ENCODE data around the gene MAST1. TPM values are rescaled to one million over a fixed set of nuclear protein-coding genes. Genes with fewer than 3 reads are reported as not detected.
"Not testable (repeated sequence)": the region's sequence is repeated elsewhere in the genome, so short reads cannot be mapped to it uniquely, and the experiment has no call there.

The MAST1 gene
- total RNA-seq, 1 experiment from 2014 or later: 11.2 TPM

- ChIA-PET CTCF (interaction anchor here (0.7 to 1.2 kb wide), 5 partner anchors 18 to 36 kb away, joined by 3 to 12 read pairs (median 4); partner anchors contain the start of gene HOOK2), POLR2A (ENCODE audit: unreplicated experiment) (interaction anchor here (0.6 kb wide), 1 partner anchor 52 kb away, joined by 3 read pairs; no protein-coding TSS in a partner anchor)
- no peaks in the 10 kb centered on the region for H3K9me2 ChIP-seq (replicated peaks; ENCODE audit: low read length)
- H3K27me3 ChIP-seq (ENCODE audit: low read length): no peaks in the 10 kb centered on the region
- peaks cover 40% of the 10 kb centered on the region for H3K79me2 ChIP-seq (ENCODE audit: low read length)
- H3K27ac ChIP-seq (ENCODE audit: low read length): no peak overlapping the region
- H3K4me2 ChIP-seq (ENCODE audit: low read length): peak overlapping the region; percentile 62
- H3F3A ChIP-seq (ENCODE audit: low read length, unreplicated experiment): peaks cover 7% of the 10 kb centered on the region
- ATAC-seq (peak; percentile 19), DNase-seq (peak; percentile 94)
- no TSS peak for BruUV-seq (replicated peaks)
- H2AFZ ChIP-seq (ENCODE audit: low read length): 0 out of 2 replicates have a peak overlapping the region, but pooled peaks have one; percentile 39
- no peak overlapping the region for H3K9ac ChIP-seq (ENCODE audit: low read length)
- no peak for TF ChIP-seq EZH2 (IDR thresholded peaks at IDR 0.05; ENCODE audit: low read length, unreplicated experiment)
- no peak for TF ChIP-seq EZH2phosphoT487 (IDR thresholded peaks at IDR 0.05; ENCODE audit: borderline replicate concordance, low read length)
- TF ChIP-seq, protein P1, sequence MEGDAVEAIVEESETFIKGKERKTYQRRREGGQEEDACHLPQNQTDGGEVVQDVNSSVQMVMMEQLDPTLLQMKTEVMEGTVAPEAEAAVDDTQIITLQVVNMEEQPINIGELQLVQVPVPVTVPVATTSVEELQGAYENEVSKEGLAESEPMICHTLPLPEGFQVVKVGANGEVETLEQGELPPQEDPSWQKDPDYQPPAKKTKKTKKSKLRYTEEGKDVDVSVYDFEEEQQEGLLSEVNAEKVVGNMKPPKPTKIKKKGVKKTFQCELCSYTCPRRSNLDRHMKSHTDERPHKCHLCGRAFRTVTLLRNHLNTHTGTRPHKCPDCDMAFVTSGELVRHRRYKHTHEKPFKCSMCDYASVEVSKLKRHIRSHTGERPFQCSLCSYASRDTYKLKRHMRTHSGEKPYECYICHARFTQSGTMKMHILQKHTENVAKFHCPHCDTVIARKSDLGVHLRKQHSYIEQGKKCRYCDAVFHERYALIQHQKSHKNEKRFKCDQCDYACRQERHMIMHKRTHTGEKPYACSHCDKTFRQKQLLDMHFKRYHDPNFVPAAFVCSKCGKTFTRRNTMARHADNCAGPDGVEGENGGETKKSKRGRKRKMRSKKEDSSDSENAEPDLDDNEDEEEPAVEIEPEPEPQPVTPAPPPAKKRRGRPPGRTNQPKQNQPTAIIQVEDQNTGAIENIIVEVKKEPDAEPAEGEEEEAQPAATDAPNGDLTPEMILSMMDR (conservative IDR thresholded peaks at IDR 0.05; ENCODE audit: low read depth, low read length): peak; percentile 98
- no peak overlapping the region for H3K4me3 ChIP-seq (ENCODE audit: low read length)
- peaks cover 15% of the 10 kb centered on the region for H3K36me3 ChIP-seq (ENCODE audit: low read depth, low read length)
- peaks cover 16% of the 10 kb centered on the region for H4K20me1 ChIP-seq (ENCODE audit: low read length)
- peaks cover 23% of the 10 kb centered on the region for H3K4me1 ChIP-seq (ENCODE audit: insufficient read depth, low read length)
- intact Hi-C loops (cut with micrococcal nuclease): loop anchor here (1.0 kb wide), 2 partner anchors 19 to 36 kb away; no protein-coding TSS in a partner anchor
- no peaks in the 10 kb centered on the region for H3K9me3 ChIP-seq (ENCODE audit: low read length)
These were observed 41.9 kb upstream of the MAST1 start for GRCh38 chr19:12796146-12797071.

DNA sequence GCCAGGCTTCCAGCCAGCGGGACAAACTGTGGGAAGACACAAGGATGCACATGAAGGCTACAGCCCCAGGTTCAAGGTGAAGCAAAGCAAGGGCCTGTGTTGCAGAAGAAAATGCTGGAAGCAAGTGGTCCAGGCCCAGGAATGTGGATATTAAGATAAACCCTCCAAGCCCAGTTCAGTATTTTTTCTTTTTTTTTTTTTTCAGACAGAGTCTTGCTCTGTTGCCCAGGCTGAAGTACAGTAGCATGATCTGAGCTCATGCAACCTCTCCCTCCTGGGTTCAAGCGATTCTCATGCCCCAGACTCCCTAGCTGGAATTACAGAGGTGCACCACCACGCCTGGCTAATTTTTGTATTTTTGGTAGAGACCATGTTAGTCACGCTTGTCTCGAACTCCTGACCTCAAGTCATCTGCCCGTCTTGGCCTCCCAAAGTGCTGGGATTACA, 41.2 kb upstream of the MAST1 start:
- Histone ChIP-seq H3K36me3 (ENCODE audit: low read depth, low read length) (peaks cover 15% of the 10 kb centered on the region), H3F3A (ENCODE audit: low read length, unreplicated experiment) (peaks cover 7% of the 10 kb centered on the region), H3K4me1 (ENCODE audit: insufficient read depth, low read length) (peaks cover 24% of the 10 kb centered on the region), H4K20me1 (ENCODE audit: low read length) (peaks cover 9% of the 10 kb centered on the region), H3K9me2 (replicated peaks; ENCODE audit: low read length) (no peaks in the 10 kb centered on the region), H3K9ac (ENCODE audit: low read length) (no peak overlapping the region), H2AFZ (ENCODE audit: low read length) (no peak overlapping the region), H3K4me2 (ENCODE audit: low read length) (no peak overlapping the region), H3K27me3 (ENCODE audit: low read length) (no peaks in the 10 kb centered on the region), H3K27ac (ENCODE audit: low read length) (no peak overlapping the region), H3K9me3 (ENCODE audit: low read length) (no peaks in the 10 kb centered on the region), H3K4me3 (ENCODE audit: low read length) (no peak overlapping the region), H3K79me2 (ENCODE audit: low read length) (peaks cover 39% of the 10 kb centered on the region)
- no TSS peak for BruUV-seq (replicated peaks)
- ChIA-PET POLR2A (ENCODE audit: unreplicated experiment) (no interaction called here), CTCF (interaction anchor here (0.7 to 1.0 kb wide), 2 partner anchors 31 to 80 kb away, joined by 3 to 5 read pairs; no protein-coding TSS in a partner anchor)
- intact Hi-C loops (cut with micrococcal nuclease): no loop called here
- TF ChIP-seq, protein P1 (conservative IDR thresholded peaks at IDR 0.05; ENCODE audit: low read depth, low read length): no peak
- TF ChIP-seq EZH2 (IDR thresholded peaks at IDR 0.05; ENCODE audit: low read length, unreplicated experiment) (no peak), EZH2phosphoT487 (IDR thresholded peaks at IDR 0.05; ENCODE audit: borderline replicate concordance, low read length) (no peak)
- DNase-seq (no peak), ATAC-seq (no peak)

GRCh38 chr19:12797607-12798006, 40.7 kb upstream of the MAST1 start:
- intact Hi-C loops (cut with micrococcal nuclease); H3K9ac ChIP-seq (ENCODE audit: low read length); H3K4me3 ChIP-seq (ENCODE audit: low read length); H3K27ac ChIP-seq (ENCODE audit: low read length); H3K9me2 ChIP-seq (replicated peaks; ENCODE audit: low read length); POLR2A ChIA-PET (ENCODE audit: unreplicated experiment); H2AFZ ChIP-seq (ENCODE audit: low read length); H4K20me1 ChIP-seq (ENCODE audit: low read length); H3K9me3 ChIP-seq (ENCODE audit: low read length); ATAC-seq; BruUV-seq (replicated peaks); H3K27me3 ChIP-seq (ENCODE audit: low read length); DNase-seq; H3K4me2 ChIP-seq (ENCODE audit: low read length); H3F3A ChIP-seq (ENCODE audit: low read length, unreplicated experiment): not testable (repeated sequence)
- Histone ChIP-seq H3K36me3 (ENCODE audit: low read depth, low read length) (peaks cover 15% of the 10 kb centered on the region), H3K79me2 (ENCODE audit: low read length) (peaks cover 35% of the 10 kb centered on the region), H3K4me1 (ENCODE audit: insufficient read depth, low read length) (peaks cover 29% of the 10 kb centered on the region)
- CTCF ChIA-PET: interaction anchor here (0.7 to 1.0 kb wide), 3 partner anchors 20 to 81 kb away, joined by 3 to 5 read pairs (median 3); no protein-coding TSS in a partner anchor

Measured in PC-3 (cell line).